Right renal cortex interstitium (tissue), 3 donors: ENCODE measurements around the gene LAMA3. TPM values are rescaled to one million over a fixed set of nuclear protein-coding genes. Genes with fewer than 3 reads are reported as not detected.

Experiments
- DNase-seq, 3 donors: peaks; one replicate each; pipeline ENCODE4 v3.0.0-alpha.2; 2013; ENCODE audit warnings: low read depth in 3 of 3, low spot score in 2 of 3
- polyA plus RNA-seq, 3 donors: library from polyadenylated mRNA; unstranded; fragments of 120-200 nt; gene quantifications; one replicate each; pipeline ENCODE4 v1.2.1, GENCODE V29; 2013; ENCODE audit not compliant: insufficient read length in 3 of 3

LAMA3 gene
- 1 to 10 TPM; 1.6 to 2.6 (median 1.8) TPM for polyA plus RNA-seq

DNA sequence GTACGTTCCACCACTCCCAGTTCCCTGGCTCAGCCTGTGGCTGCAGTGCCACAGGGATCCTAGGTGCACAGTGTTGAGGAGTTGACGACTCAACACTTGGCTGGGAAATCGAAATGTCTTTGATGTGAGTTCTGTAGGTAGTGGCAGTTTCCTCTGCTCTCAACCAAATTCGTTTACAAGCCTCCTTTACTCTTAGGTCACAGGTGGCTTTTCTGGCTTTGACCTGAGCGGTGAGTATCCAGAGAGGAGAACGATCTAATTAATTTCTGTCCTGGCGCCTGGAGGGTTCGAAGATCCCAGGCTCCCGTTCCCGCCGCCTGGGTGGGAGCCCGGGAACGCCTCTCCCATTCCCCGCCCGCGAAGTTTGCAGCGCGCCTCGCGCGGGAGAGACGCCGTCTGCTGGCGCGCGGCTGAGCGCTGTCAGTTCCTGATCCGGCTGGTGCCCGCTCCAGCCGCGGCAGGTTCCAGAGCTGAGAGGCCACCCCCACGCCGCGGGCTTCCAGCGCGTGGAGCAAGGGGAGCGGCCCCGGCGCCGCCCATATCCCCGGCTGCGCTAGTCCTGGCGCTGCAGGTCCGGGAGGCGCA, at the start of gene LAMA3:
TSS of gene LAMA3 (plus strand) at position 423 of the 585 bp plus-strand sequence. CDS start 231 bp downstream, outside the sequence.
- DNase-seq: no peak

DNA sequence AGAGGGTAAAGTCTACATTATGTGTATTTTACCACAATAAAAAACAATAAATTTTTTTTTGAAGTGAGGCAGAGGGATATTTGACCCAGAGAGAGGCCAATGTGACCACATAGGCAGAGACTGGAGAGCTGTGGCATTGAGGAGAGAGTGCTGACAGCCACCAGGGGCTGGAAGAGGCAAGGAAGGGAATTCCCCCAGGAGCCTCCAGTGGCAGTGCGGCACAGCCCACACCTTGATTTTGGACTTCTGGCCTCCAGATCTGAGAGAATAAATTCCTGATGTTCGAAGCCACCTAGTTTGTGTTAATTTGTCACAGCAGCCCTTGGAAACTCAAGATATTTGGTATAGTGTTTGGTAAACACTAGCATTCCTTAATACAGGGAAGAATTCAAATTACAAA, 49.2 kb upstream of the LAMA3 start:
- DNase-seq: no peak

DNA sequence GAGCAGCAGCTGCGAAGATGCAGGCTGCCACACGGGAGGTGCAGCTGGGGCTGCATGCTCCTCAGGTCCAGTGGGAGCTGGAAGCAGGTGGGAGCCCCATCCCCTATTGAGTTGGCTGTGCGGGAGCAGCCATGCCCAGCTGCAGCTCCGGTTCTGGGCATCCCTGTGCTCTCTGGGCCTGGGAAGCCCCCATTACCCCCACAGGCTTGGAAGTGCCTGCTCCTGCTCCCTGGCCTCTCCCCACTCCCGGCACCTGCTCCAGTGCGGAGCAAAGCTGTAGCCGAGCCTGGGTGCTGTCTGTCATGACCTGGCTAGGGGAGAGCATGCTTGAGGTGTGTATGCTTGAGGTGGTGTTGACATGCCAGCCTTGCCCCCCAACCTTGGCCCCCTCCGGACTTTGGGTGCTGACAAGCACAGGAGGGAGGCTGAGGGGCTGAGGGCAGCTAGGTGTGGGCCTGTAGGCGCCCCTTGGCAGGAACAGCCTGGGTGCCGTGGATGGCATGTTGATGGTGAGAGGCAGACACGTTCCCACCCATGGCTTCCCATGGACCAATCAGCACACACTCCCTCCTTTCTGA, 48.0 kb upstream of the LAMA3 start:
- no peak for DNase-seq

DNA sequence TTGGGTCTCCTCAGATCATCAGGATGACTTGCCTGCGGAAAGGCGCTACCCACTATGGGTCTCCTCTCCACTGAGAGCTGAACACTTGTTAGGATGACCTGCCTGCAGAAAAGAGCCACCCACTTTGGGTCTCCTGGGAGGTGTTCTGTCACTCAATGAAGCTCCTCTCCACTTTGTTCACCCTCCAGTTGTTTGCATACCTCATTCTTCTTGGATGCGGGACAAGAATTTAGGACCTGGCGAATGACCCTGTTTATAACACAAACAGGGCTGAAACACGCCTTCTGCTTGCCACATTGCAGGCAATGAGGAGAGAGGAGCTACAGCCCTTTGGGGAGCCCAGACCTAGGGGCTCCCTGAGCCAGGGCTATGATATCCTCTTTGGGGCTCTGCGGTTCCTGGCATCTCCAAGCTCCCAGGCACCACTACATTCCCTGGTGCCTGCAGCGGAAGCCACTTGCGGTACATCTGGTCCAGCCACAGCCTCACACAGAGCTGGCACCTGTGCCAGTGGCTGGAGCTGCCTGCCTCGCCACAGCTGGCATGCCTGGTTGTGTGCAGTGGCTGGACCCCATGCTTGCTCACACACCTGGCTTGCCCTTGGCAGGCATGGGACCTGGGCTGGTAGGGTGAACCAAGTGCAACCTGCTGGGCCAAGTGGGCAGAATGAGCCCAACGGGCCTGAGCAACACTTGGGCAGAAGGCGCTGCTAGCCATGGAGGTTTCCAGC, 47.2 kb upstream of the LAMA3 start:
- DNase-seq: no peak

GRCh38 chr18:23643815-23644490, 45.3 kb upstream of the LAMA3 start:
- DNase-seq: no peak

GRCh38 chr18:23645568-23646175, 43.6 kb upstream of the LAMA3 start:
- no peak for DNase-seq

DNA sequence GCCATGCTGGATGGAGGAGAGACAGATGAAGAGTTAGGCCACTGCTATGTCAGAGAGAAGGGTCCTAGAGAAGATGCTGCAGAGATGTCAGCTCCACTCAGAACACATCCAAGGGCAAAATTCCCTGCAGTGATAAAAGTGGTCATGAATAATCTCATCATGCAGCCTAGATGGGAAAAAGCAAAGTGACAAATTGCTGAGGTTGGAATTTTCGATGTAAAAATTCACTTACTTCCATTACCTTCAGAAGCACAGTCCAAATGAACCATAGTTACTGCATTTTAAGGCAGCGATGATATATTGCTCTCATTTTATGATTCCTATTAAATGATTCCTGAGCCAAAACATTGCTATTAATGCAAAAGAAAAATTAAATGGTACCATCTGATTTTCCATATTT, 43.0 kb upstream of the LAMA3 start:
- no peak for DNase-seq

- no peak for DNase-seq
These were observed 40.8 kb upstream of the LAMA3 start for GRCh38 chr18:23648456-23648855.

DNA sequence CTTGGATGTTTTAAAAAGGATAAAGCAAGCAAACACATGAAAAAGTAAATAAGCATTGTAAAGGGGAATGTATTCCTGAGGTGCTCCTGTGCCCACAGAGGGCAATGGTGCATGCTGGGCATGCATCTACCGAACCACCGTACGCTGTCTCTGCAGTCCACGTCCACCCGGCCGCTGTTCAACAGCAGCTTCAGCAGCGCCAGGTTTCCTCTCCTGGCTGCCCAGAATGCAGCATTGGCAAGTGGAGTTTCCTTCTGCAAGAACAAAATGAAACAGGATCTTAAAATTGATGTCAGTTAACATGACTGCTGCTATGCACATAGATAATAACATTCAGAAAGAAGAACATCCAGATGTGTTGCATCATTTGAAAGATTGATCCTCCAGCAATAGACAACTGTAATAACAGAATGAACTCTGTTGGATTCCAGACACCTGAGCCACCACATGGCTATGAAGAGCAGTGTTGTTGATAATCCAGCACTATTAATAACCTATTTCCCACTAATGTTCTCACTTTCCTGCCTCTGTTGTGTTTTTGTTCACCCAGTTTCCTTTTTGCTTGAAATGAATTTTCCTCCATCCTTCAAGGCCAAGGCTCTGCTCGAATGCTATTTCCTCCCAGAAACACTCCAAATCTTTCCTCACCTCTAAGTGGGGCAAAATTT, 40.2 kb upstream of the LAMA3 start:
- DNase-seq: no peak

DNA sequence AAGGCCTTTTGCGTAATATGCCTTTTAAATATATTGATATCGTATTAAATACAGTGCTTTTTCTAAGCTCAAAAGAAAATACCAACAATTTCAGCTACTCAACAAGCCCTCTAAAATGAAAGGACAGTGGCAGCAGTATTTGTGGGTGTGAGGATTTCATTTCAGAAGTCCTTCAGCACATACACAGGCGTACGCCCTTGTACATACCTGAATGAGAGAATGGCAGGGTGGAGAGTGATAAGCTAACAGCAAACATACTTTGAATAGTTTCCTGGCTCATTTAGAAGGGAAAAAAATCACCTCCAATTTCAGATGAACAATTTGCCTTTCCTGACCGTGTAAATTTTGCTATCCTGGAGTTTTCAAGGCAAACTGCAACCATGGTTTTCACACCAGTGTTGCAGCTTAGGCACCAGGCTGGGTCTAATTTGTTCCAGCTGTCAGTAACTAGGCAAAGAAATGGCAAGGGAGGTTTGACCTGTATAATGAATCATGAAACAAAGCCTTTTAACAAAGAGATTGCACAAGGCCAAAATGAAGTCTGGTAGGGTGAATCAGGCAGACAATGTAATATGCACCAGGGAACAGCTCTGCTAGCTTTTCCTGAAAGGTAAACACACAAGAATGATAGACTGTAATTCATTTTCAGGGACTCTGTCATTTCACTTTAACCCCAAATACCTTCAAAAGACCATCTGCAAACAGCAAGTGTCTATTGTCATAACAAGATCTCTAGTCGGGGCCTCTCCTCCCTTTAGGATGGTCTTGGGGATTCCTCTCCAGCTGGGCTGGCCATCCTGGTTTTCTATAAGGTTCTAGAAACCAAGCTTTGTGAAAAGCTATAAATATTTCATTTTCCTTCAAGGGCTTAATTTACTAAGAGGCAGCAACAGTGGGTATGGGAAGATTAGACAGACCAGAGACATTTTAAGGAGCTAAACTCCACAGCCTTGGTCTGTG, 38.0 kb upstream of the LAMA3 start:
- no peak for DNase-seq

DNA sequence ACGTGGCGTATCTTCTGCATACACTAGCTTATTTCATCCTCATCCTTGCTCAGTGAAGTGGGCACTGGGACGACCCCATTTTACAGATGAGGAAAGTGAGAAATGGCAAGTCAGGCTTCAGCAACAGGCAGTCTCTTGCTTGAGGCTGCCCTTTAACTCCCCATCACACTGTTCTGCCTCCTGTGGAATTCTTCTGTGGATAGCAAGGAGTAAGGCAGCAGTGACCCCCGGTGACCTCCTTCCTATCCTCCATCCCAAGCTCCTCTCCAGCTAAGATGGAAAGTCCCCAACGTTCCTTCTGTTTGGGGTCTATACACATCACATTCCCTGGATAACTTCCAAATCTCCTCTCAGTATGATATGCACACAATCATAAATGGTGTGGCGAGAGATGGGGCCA, 37.0 kb upstream of the LAMA3 start:
- no peak for DNase-seq

GRCh38 chr18:23658285-23658684, 31.0 kb upstream of the LAMA3 start:
- DNase-seq: no peak

DNA sequence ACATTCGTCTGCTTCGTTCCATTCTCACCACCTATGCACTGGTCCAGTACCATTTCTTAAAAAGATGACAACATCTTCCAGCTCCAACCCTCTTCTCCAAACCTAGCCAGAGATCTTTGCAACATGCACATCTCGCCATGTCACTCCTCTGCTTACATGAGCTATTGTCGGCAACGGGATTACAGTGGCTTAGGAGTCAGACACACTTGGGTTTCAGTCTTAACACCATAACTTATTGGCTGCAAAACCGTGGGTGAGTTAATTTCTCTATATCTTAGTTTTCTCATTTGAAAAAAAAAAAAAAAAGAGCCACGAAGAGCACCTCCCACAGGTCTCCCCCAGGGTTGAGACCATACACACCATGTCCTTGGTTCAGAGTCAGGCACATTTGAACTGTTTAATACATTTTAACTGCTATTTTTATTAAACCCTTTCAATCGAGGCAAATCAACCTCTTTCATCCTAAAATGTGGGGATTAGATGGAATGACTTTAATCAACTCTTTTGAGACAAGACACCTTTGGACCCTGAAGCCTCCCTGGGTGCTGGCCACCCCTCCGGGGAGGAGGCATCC, 27.4 kb upstream of the LAMA3 start:
- no peak for DNase-seq

DNA sequence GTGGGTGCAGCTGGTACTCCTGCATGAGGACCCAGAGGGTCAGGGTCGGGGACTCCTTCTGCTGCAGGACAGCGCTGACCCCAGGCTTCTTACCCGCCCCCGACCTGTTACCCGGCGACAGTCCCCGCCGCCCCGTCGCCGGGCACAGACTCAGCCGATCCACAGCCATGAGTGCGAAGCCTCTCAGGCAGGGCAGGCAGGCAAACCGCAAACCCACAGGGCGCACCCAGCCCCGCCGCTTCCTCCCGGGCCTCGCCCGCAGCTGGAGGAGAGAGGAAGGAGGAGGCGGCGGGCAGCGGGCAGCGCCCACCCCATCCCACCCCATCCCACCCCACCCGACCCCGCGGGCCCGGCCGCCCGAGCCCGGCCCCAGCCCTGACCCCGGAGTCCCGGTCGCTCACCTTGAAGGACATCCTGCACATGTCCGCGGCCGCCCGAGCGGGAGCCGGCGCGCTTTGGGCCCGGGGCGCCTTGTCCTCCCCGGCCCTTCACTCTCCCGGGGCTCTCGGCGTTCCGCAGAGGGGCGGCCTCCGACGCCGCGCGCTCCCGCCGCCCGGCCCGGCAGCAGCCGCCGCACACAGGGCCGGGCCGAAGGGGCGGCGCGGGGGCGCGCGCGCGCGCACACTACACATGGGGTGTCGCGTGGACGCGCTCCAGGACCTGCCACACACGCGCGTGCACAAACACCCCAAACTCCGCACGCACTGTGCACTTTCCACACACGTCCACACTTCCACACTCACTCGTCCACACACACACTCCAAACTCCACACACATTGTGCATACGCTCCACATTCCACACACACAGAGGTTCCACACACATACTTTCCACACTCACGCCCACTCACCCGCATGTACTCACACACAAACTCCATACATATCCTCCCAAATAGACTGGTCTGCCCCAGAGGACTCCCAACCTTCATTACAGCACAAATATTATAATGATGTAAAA, 26.7 kb upstream of the LAMA3 start, which contains the start of gene ANKRD29:
TSS of gene ANKRD29 (minus strand) at position 603 of the 955 bp plus-strand sequence. CDS start at position 422, 181 bp downstream.
- DNase-seq: no peak

- no peak for DNase-seq
These were observed 24.6 kb upstream of the LAMA3 start for GRCh38 chr18:23664674-23665073.

GRCh38 chr18:23667114-23667513, 22.1 kb upstream of the LAMA3 start:
- no peak for DNase-seq

- no peak for DNase-seq
These were observed 20.5 kb upstream of the LAMA3 start for GRCh38 chr18:23668731-23669130.
